Colonic mucosa (tissue), 4 donors: ENCODE measurements around the gene PADI3. TPM values are rescaled to one million over a fixed set of nuclear protein-coding genes. Genes with fewer than 3 reads are reported as not detected.

Experiments
- DNase-seq: peaks from one replicate; pipeline ENCODE4 v3.0.0-alpha.2; 2020
- H3K27ac ChIP-seq: fragments of 200-600 bp; one replicate; pipeline ENCODE4 v1.8.0; 2021
- H3K27me3 ChIP-seq: fragments of 200-600 bp; one replicate; pipeline ENCODE4 v1.8.0; 2021
- H3K36me3 ChIP-seq: fragments of 200-600 bp; one replicate; pipeline ENCODE4 v1.8.0; 2021
- H3K4me1 ChIP-seq: fragments of 200-600 bp; one replicate; pipeline ENCODE4 v1.8.0; 2021; ENCODE audit warnings: mild to moderate bottlenecking
- H3K4me3 ChIP-seq: fragments of 200-600 bp; one replicate; pipeline ENCODE4 v1.8.0; 2021
- H3K9ac ChIP-seq, 2 donors: one replicate each; pipeline ENCODE4 v1.7.0; 2013; ENCODE audit warnings: control low read depth in 2 of 2, low read depth in 2 of 2, low read length in 2 of 2
- H3K9me3 ChIP-seq: fragments of 200-600 bp; one replicate; pipeline ENCODE4 v1.8.0; 2021
- intact Hi-C: fragments of 100-400 bp; cut with DNase I; formaldehyde crosslinking; loops from one replicate; pipeline ENCODE4 v1.14.1; 2022
- total RNA-seq, 2 donors: library from RNA; stranded (reverse); fragmentation: NEBNext Ultra II Directional in 1 of 2; extraction: Animal tissue kit (Norgen Biotek cat#: 25700) in 1 of 2; gene quantifications; one replicate each; pipeline ENCODE4 v1.2.1, GENCODE V29; 2021
- TF ChIP-seq, protein P1 (sequence below): fragments of 200-600 bp; IDR thresholded peaks from one replicate; pipeline ENCODE4 v1.8.0; 2022; ENCODE audit warnings: antibody characterized with exemption, mild to moderate bottlenecking
- donor health status: healthy.
- donor health status: DM: no; HTN: no; CAD: no.
- donor health status: DM: no; HTN: no; CAD: no.

Gene PADI3
- total RNA-seq, 2 donors from 2014 or later, result 0.13 TPM; not detected in 1

DNA sequence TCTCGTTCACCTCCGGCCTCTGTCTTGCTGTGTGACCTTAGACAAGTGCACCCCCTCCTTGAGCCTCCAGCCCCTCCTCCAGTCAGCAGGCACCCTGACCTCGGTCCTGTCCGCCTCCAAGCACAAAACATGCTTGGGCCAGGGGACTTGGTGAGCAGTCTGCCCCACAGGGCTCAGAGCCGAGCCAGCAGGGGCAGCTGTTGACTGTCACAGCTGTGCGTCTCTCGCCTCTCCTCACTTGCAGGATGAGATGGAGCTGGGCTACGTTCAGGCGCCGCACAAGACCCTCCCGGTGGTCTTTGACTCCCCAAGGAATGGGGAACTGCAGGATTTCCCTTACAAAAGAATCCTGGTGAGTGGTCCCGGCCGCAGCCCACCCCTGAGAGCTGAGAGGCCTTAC, 24.2 kb downstream of the PADI3 start:
- no peaks in the 10 kb centered on the region for H3K4me1 ChIP-seq
- peak overlapping the region; percentile 8 for H3K27ac ChIP-seq
- no peak overlapping the region for H3K4me3 ChIP-seq
- H3K36me3 ChIP-seq, result no peaks in the 10 kb centered on the region
- TF ChIP-seq, protein P1, sequence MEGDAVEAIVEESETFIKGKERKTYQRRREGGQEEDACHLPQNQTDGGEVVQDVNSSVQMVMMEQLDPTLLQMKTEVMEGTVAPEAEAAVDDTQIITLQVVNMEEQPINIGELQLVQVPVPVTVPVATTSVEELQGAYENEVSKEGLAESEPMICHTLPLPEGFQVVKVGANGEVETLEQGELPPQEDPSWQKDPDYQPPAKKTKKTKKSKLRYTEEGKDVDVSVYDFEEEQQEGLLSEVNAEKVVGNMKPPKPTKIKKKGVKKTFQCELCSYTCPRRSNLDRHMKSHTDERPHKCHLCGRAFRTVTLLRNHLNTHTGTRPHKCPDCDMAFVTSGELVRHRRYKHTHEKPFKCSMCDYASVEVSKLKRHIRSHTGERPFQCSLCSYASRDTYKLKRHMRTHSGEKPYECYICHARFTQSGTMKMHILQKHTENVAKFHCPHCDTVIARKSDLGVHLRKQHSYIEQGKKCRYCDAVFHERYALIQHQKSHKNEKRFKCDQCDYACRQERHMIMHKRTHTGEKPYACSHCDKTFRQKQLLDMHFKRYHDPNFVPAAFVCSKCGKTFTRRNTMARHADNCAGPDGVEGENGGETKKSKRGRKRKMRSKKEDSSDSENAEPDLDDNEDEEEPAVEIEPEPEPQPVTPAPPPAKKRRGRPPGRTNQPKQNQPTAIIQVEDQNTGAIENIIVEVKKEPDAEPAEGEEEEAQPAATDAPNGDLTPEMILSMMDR, result no peak
- intact Hi-C loops, result no loop called here
- peak overlapping the region in 1 of 2 donors; percentile 8 for H3K9ac ChIP-seq
- H3K9me3 ChIP-seq, result no peaks in the 10 kb centered on the region
- no peaks in the 10 kb centered on the region for H3K27me3 ChIP-seq
- DNase-seq, result no peak

DNA sequence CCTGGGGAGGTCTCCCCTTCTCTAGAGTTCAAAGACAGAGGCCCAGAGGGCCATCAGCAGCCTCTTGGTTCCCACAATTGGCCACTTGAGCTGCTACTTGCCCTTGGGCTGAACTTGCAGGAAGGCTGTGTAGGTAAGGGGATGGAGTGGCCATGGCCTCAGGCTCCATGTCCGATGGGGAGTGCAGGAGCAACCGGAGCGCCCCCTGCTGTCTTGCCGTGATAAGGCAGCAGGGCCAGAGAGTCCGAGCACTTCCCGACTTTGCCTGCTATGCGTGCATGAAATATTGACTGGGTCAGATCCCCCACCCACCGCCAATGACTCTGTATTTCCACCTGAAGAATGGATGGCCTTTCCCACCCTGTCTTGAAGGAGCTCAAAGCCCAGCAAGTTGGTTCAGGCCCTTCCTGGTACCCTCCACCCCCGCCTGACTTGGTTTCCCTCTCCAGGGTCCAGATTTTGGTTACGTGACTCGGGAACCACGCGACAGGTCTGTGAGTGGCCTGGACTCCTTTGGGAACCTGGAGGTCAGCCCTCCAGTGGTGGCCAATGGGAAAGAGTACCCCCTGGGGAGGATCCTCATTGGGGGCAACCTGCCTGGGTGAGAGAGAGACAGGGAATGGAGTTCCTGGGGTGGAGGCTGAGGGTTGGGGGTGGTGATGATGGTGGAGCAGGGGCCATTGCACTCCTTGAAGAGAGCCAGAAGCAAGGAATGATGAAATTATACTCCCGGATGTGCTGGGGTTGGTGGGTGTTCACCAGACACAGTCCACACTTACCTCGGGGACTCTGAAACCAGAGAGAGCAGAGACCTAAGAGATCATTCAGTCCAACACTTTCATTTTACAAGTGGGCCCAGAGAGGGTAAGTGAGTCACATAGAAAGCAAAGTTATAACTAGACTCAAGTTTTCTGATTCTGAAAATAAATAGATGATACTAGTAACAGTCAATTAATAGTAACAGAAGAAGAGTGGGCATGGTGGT, 25.6 kb downstream of the PADI3 start:
- Histone ChIP-seq H3K4me1 (no peaks in the 10 kb centered on the region), H3K9me3 (no peaks in the 10 kb centered on the region), H3K27me3 (no peaks in the 10 kb centered on the region), H3K4me3 (no peak overlapping the region), H3K27ac (no peak overlapping the region), H3K36me3 (no peaks in the 10 kb centered on the region), H3K9ac (no peak overlapping the region)
- TF ChIP-seq, protein P1, result peak; percentile 78
- intact Hi-C loops, result no loop called here
- peak; percentile 74 for DNase-seq

DNA sequence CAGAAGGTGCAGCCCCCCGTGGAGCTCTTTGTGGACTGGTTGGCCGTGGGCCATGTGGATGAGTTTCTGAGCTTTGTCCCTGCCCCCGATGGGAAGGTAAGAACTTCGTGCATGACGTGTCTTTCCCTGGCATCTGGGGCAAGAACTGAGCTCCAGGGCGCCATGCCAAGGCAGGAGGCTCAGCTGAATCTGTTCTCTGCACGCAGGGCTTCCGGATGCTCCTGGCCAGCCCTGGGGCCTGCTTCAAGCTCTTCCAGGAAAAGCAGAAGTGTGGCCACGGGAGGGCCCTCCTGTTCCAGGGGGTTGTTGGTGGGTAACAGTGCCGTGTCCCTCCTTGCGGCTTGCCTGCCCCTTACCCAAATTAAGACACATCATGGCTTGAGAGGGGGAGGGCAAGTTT, 27.7 kb downstream of the PADI3 start:
- Histone ChIP-seq H3K9me3 (no peaks in the 10 kb centered on the region), H3K9ac (no peak overlapping the region), H3K27me3 (no peaks in the 10 kb centered on the region), H3K36me3 (no peaks in the 10 kb centered on the region), H3K4me1 (no peaks in the 10 kb centered on the region), H3K27ac (no peak overlapping the region), H3K4me3 (no peak overlapping the region)
- TF ChIP-seq, protein P1, result no peak
- intact Hi-C loops, result no loop called here
- DNase-seq, result no peak

DNA sequence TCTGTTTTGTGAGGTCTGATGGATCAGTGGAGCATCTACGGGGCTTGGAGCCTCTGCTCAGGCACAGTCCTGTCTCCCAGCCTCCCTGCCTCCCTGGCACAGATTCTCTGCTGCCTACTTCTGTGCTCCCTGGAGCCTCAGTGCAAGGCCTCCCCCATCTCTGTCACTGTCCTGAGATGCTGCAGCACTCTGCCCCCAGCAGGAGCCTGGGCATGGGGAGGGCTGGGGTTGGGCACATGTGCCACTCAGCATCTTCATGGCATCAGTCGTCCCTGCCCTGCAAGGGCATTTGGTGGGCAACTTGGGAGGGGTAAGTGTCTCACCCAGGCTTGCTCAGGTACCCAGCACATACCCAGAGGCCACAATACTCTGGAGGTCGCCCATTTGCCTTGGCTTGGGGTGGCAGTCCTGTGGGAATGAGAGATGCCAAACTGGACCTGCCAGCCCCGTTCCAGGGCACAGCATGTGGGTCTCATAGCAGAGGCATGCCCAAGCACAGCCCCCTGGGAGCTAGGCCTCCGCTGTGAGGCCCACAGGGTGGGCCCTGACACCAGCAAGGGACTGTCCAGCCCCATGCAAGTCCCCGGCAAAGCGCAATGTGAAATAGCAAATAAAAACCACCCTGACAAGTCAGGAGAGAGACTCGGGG, 28.7 kb downstream of the PADI3 start:
- intact Hi-C loops, result no loop called here
- Histone ChIP-seq H3K27me3 (no peaks in the 10 kb centered on the region), H3K4me3 (no peak overlapping the region), H3K4me1 (no peaks in the 10 kb centered on the region), H3K9ac (no peak overlapping the region), H3K36me3 (no peaks in the 10 kb centered on the region), H3K9me3 (no peaks in the 10 kb centered on the region), H3K27ac (no peak overlapping the region)
- TF ChIP-seq, protein P1, result no peak
- no peak for DNase-seq

DNA sequence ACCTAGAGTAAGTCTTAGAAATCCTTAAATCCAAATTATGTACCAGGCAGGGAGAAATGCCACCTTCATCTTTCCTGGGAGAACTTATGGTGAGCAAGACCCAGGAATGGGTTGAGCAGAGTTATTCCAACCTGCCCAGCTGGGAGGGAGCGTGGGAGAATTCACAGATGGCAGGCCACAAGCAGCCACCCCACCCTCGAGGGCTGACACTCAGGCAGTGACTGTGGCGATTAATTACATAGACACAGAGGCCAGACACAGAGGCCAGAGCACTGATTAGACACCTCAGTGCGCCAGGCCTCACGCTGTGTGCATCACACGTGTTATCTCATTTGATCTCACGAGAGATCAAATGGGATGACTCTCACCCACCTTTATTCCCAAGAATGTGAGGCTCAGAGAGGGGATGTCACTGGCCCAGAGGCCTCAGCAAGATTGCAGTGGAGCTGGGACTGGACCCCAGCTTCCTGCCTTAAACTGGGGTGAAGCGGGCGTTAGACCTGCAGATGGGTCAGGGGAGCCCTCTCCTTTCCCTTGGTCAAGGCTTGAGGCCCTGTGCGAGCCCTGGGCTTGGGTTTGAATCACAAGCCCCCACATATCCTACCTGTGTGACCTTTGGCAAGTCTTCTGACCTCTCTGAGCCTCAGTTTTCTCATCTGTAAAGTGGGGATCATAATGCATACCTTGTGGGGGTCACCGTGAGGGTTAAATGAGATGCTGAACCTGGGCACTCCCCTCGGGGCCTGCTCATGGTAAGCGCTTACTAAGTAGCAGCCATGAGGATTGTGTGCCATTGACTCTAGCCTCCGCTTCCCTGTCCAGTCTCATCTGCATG, 30.3 kb downstream of the PADI3 start:
- Histone ChIP-seq H3K4me1 (no peaks in the 10 kb centered on the region), H3K36me3 (no peaks in the 10 kb centered on the region), H3K9me3 (no peaks in the 10 kb centered on the region), H3K27ac (no peak overlapping the region), H3K27me3 (no peaks in the 10 kb centered on the region), H3K4me3 (no peak overlapping the region), H3K9ac (no peak overlapping the region)
- DNase-seq, result no peak
- intact Hi-C loops, result no loop called here
- TF ChIP-seq, protein P1, result no peak
